ENCODE measurements around the gene SLC17A9. TPM values are rescaled to one million over a fixed set of nuclear protein-coding genes. Genes with fewer than 3 reads are reported as not detected.

The SLC17A9 gene
- total RNA-seq, 1 donor from 2014 or later, result 12.4 TPM

DNA sequence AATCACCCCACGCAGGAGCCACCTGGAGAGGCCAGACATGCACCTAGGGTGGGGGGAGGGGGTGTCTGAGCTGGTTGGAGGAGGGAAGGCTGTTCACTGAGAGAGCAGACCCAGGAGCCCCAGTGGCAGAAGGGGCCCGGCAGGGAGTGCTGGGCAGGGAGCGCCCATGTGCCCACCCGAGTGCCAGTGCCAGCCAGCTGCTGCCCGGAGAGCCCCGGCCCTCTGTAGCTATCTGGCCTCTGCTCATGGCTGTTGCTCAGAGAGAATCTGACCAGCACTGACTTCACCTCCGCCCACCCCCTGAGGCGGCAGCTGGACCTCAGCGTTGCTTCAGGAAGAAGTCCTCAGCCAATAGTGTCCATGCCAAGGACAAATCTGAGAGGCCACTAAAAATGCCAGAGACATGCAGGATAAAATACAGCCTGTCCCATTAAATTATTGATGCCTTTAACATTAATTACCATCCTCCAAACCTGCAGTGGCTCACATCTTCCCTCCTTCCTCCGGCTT lies 22.8 kb downstream of the SLC17A9 start:
- H3K4me1 ChIP-seq (ENCODE audit: insufficient read depth, low read length), result no peaks in the 10 kb centered on the region
- Mint-ChIP-seq H3K27me3 (ENCODE audit: low read depth, unreplicated experiment) (peaks cover 60% of the 10 kb centered on the region), H3K9me3 (ENCODE audit: unreplicated experiment) (no peaks in the 10 kb centered on the region), H3K27ac (ENCODE audit: unreplicated experiment) (no peak overlapping the region), H3K4me1 (ENCODE audit: low read depth, unreplicated experiment) (no peaks in the 10 kb centered on the region), H3K4me3 (ENCODE audit: unreplicated experiment) (no peak overlapping the region), H3K36me3 (ENCODE audit: low read depth, unreplicated experiment) (no peaks in the 10 kb centered on the region)
- H3K36me3 ChIP-seq (ENCODE audit: insufficient read depth, low read length), result no peaks in the 10 kb centered on the region
- H3K9me3 ChIP-seq (ENCODE audit: insufficient read depth, low read depth, low read length), result no peaks in the 10 kb centered on the region
- no peak overlapping the region for H3K4me3 ChIP-seq (ENCODE audit: insufficient read depth, low read depth, low read length)
- no peaks in the 10 kb centered on the region for H3K79me2 ChIP-seq (ENCODE audit: insufficient read depth, low read length)
- FAIRE-seq (no peak), DNase-seq (ENCODE audit: low read depth) (no peak)
- peaks cover 7% of the 10 kb centered on the region for H4K20me1 ChIP-seq (ENCODE audit: insufficient read depth, low read length)
- H3K27ac ChIP-seq (ENCODE audit: low read depth, low read length), result no peak overlapping the region
- peaks cover 44% of the 10 kb centered on the region for H3K27me3 ChIP-seq (ENCODE audit: insufficient read depth, low read length)
- TF ChIP-seq, protein P1, sequence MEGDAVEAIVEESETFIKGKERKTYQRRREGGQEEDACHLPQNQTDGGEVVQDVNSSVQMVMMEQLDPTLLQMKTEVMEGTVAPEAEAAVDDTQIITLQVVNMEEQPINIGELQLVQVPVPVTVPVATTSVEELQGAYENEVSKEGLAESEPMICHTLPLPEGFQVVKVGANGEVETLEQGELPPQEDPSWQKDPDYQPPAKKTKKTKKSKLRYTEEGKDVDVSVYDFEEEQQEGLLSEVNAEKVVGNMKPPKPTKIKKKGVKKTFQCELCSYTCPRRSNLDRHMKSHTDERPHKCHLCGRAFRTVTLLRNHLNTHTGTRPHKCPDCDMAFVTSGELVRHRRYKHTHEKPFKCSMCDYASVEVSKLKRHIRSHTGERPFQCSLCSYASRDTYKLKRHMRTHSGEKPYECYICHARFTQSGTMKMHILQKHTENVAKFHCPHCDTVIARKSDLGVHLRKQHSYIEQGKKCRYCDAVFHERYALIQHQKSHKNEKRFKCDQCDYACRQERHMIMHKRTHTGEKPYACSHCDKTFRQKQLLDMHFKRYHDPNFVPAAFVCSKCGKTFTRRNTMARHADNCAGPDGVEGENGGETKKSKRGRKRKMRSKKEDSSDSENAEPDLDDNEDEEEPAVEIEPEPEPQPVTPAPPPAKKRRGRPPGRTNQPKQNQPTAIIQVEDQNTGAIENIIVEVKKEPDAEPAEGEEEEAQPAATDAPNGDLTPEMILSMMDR (IDR thresholded peaks at IDR 0.05; ENCODE audit: insufficient read depth, low read depth, low read length), result no peak
- no peak for TF ChIP-seq EZH2 (IDR thresholded peaks at IDR 0.05; ENCODE audit: insufficient read depth, low read length)
- no peak overlapping the region for H3K4me2 ChIP-seq (ENCODE audit: low read length)
- H2AFZ ChIP-seq (ENCODE audit: low read depth, low read length), result no peak overlapping the region
- H3K9ac ChIP-seq (ENCODE audit: low read length), result no peak overlapping the region

DNA sequence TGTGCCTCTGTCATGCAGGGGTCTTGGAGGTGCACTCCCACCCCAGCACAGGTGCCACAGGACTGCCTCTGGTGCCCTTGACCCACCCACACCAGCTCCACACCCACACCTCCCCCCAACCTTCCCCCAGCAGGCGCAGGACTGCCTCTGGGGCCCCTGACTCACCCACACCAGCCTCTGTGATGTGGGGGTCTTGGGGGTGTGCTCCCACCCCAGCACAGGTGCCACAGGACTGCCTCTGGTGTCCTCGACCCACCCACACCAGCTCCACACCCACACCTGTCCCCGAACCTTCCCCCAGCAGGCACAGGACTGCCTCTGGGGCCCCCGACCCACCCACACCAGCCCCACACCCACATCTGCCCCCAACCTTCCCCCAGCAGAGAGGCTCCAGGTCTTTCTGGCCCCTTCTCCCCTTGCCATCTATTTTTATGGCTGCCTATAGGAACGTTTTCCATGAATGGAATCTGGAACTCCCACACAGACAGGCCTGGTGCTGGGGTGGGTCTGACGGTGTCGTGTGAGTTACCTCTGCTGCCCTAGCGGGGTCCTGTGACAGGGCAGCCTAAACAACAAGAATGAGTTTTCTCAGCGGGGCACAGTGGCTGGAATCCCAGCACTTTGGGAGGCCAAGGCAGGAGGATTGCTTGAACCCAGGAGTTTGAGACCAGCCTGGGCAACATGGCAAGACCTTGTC lies 23.5 kb downstream of the SLC17A9 start:
- no peak overlapping the region for H3K4me3 Mint-ChIP-seq (ENCODE audit: unreplicated experiment)
- Histone ChIP-seq H3K4me1 (ENCODE audit: insufficient read depth, low read length) (no peaks in the 10 kb centered on the region), H3K79me2 (ENCODE audit: insufficient read depth, low read length) (no peaks in the 10 kb centered on the region), H3K4me3 (ENCODE audit: insufficient read depth, low read depth, low read length) (no peak overlapping the region), H3K27me3 (ENCODE audit: insufficient read depth, low read length) (peaks cover 49% of the 10 kb centered on the region), H3K27ac (ENCODE audit: low read depth, low read length) (no peak overlapping the region), H4K20me1 (ENCODE audit: insufficient read depth, low read length) (peaks cover 7% of the 10 kb centered on the region), H3K9ac (ENCODE audit: low read length) (no peak overlapping the region), H3K36me3 (ENCODE audit: insufficient read depth, low read length) (no peaks in the 10 kb centered on the region), H3K9me3 (ENCODE audit: insufficient read depth, low read depth, low read length) (no peaks in the 10 kb centered on the region), H2AFZ (ENCODE audit: low read depth, low read length) (no peak overlapping the region), H3K4me2 (ENCODE audit: low read length) (no peak overlapping the region)
- DNase-seq (ENCODE audit: low read depth) (no peak), FAIRE-seq (no peak)
- H3K4me1 Mint-ChIP-seq (ENCODE audit: low read depth, unreplicated experiment), result no peaks in the 10 kb centered on the region
- peaks cover 63% of the 10 kb centered on the region for H3K27me3 Mint-ChIP-seq (ENCODE audit: low read depth, unreplicated experiment)
- H3K9me3 Mint-ChIP-seq (ENCODE audit: unreplicated experiment), result no peaks in the 10 kb centered on the region
- no peak for TF ChIP-seq EZH2 (IDR thresholded peaks at IDR 0.05; ENCODE audit: insufficient read depth, low read length)
- TF ChIP-seq, protein P1 (IDR thresholded peaks at IDR 0.05; ENCODE audit: insufficient read depth, low read depth, low read length), result no peak
- H3K36me3 Mint-ChIP-seq (ENCODE audit: low read depth, unreplicated experiment), result no peaks in the 10 kb centered on the region
- H3K27ac Mint-ChIP-seq (ENCODE audit: unreplicated experiment), result no peak overlapping the region

DNA sequence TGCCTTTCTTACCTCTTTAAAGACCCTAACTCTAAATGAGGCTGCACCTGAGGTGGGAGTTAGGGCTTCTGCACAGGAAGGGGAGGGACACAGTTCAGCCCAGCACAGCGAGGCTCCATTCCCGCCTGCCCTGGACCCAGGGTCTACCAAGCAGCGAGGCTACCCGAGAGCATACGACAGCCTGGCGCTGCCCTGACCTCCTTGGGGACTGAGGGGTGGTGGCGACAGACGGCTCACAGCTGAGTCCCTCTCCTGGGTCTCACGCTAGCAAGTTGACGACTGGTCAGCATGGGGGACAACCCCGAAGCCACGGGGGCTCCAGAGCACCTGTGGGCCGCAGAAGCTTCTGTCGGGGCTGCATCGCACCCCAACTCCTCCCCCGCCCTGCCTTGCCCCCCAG lies 24.4 kb downstream of the SLC17A9 start:
- Mint-ChIP-seq H3K27me3 (ENCODE audit: low read depth, unreplicated experiment) (peaks cover 56% of the 10 kb centered on the region), H3K4me1 (ENCODE audit: low read depth, unreplicated experiment) (no peaks in the 10 kb centered on the region), H3K9me3 (ENCODE audit: unreplicated experiment) (no peaks in the 10 kb centered on the region), H3K36me3 (ENCODE audit: low read depth, unreplicated experiment) (no peaks in the 10 kb centered on the region), H3K27ac (ENCODE audit: unreplicated experiment) (no peak overlapping the region), H3K4me3 (ENCODE audit: unreplicated experiment) (no peak overlapping the region)
- H3K9me3 ChIP-seq (ENCODE audit: insufficient read depth, low read depth, low read length), result no peaks in the 10 kb centered on the region
- no peaks in the 10 kb centered on the region for H3K36me3 ChIP-seq (ENCODE audit: insufficient read depth, low read length)
- TF ChIP-seq EZH2 (IDR thresholded peaks at IDR 0.05; ENCODE audit: insufficient read depth, low read length), result no peak
- TF ChIP-seq, protein P1 (IDR thresholded peaks at IDR 0.05; ENCODE audit: insufficient read depth, low read depth, low read length), result no peak
- H3K79me2 ChIP-seq (ENCODE audit: insufficient read depth, low read length), result no peaks in the 10 kb centered on the region
- no peak overlapping the region for H3K27ac ChIP-seq (ENCODE audit: low read depth, low read length)
- no peak overlapping the region for H2AFZ ChIP-seq (ENCODE audit: low read depth, low read length)
- H3K4me1 ChIP-seq (ENCODE audit: insufficient read depth, low read length), result no peaks in the 10 kb centered on the region
- no peak for DNase-seq (ENCODE audit: low read depth)
- H3K4me2 ChIP-seq (ENCODE audit: low read length), result no peak overlapping the region
- no peak overlapping the region for H3K9ac ChIP-seq (ENCODE audit: low read length)
- H3K27me3 ChIP-seq (ENCODE audit: insufficient read depth, low read length), result peaks cover 54% of the 10 kb centered on the region
- H3K4me3 ChIP-seq (ENCODE audit: insufficient read depth, low read depth, low read length), result no peak overlapping the region
- FAIRE-seq, result no peak
- H4K20me1 ChIP-seq (ENCODE audit: insufficient read depth, low read length), result peaks cover 4% of the 10 kb centered on the region
